Measurements from ENCODE around the gene TRABD2B.

The TRABD2B gene

GRCh38 chr1:47935856-47936255, 61.3 kb downstream of the TRABD2B start:
- Histone ChIP-seq H3K9me3 (ENCODE audit: control insufficient read depth in 2 of 2, low read length in 2 of 2) (no peaks in the 10 kb centered on the region), H3K27me3 (ENCODE audit: control insufficient read depth in 1 of 2, insufficient read depth in 2 of 2, low read length in 2 of 2) (peaks cover 0 to 4% of the 10 kb centered on the region in 2 donors), H3K4me1 (ENCODE audit: control insufficient read depth, insufficient read depth, low read length) (peaks cover 6% of the 10 kb centered on the region), H3K9ac (ENCODE audit: low read length in 2 of 2) (no peak overlapping the region), H3K36me3 (ENCODE audit: control insufficient read depth in 2 of 2, insufficient read depth in 2 of 2, low read length in 2 of 2) (no peaks in the 10 kb centered on the region), H3K27ac (ENCODE audit: low read length) (no peak overlapping the region), H3K4me3 (ENCODE audit: low read length in 2 of 2) (no peak overlapping the region)

DNA sequence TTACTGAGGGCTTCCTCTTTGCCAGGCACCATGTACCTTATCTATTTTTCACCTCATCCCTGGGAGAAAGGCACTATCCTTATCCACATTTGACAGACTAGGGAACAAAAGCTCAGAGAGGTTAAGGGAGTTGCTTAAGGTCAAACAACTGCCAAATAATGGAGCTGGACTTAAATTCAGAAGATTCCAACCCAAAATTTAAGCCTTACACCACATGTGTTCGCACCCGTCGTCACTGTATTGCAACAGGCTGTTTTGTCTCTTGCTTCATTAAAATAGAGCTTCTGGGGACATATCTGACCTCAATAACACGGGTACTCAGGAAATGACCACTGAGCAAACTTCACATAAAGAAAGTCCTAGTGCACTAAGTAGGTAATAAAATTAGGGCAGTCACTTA, 62.0 kb downstream of the TRABD2B start:
- H3K27ac ChIP-seq (ENCODE audit: low read length), result no peak overlapping the region
- H3K36me3 ChIP-seq (ENCODE audit: control insufficient read depth in 2 of 2, insufficient read depth in 2 of 2, low read length in 2 of 2), result no peaks in the 10 kb centered on the region
- no peaks in the 10 kb centered on the region for H3K27me3 ChIP-seq (ENCODE audit: control insufficient read depth in 1 of 2, insufficient read depth in 2 of 2, low read length in 2 of 2)
- no peak overlapping the region for H3K9ac ChIP-seq (ENCODE audit: low read length in 2 of 2)
- no peak overlapping the region for H3K4me3 ChIP-seq (ENCODE audit: low read length in 2 of 2)
- H3K9me3 ChIP-seq (ENCODE audit: control insufficient read depth in 2 of 2, low read length in 2 of 2), result no peaks in the 10 kb centered on the region
- peaks cover 6% of the 10 kb centered on the region for H3K4me1 ChIP-seq (ENCODE audit: control insufficient read depth, insufficient read depth, low read length)

GRCh38 chr1:47934243-47934805, 62.9 kb downstream of the TRABD2B start:
- Histone ChIP-seq H3K4me3 (ENCODE audit: low read length in 2 of 2) (no peak overlapping the region), H3K27me3 (ENCODE audit: control insufficient read depth in 1 of 2, insufficient read depth in 2 of 2, low read length in 2 of 2) (no peaks in the 10 kb centered on the region), H3K27ac (ENCODE audit: low read length) (no peak overlapping the region), H3K36me3 (ENCODE audit: control insufficient read depth in 2 of 2, insufficient read depth in 2 of 2, low read length in 2 of 2) (no peaks in the 10 kb centered on the region), H3K9me3 (ENCODE audit: control insufficient read depth in 2 of 2, low read length in 2 of 2) (no peaks in the 10 kb centered on the region), H3K4me1 (ENCODE audit: control insufficient read depth, insufficient read depth, low read length) (peaks cover 6% of the 10 kb centered on the region), H3K9ac (ENCODE audit: low read length in 2 of 2) (no peak overlapping the region)

DNA sequence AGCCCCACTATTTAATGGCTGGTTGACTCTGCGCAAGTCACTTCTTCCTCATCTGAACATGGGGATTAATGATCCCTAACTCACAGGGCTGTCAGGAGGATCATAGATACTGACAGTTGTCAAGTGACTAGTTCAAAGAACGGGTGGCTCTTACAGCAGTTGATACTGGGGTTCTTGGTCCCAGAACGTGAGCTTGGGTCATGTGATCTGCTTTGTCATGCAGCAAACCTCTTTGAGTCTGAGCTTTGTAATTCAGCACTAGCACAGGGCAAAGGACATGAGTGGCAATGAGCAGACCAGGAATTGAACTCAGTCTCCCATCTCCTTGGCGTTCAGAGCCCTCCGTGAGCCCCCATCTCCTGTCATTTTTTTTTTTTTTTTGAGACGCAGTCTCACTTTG, 64.4 kb downstream of the TRABD2B start:
- Histone ChIP-seq H3K36me3 (ENCODE audit: control insufficient read depth in 2 of 2, insufficient read depth in 2 of 2, low read length in 2 of 2) (no peaks in the 10 kb centered on the region), H3K4me1 (ENCODE audit: control insufficient read depth, insufficient read depth, low read length) (peaks cover 6% of the 10 kb centered on the region), H3K27ac (ENCODE audit: low read length) (no peak overlapping the region), H3K4me3 (ENCODE audit: low read length in 2 of 2) (no peak overlapping the region), H3K9ac (ENCODE audit: low read length in 2 of 2) (no peak overlapping the region), H3K27me3 (ENCODE audit: control insufficient read depth in 1 of 2, insufficient read depth in 2 of 2, low read length in 2 of 2) (no peaks in the 10 kb centered on the region), H3K9me3 (ENCODE audit: control insufficient read depth in 2 of 2, low read length in 2 of 2) (no peaks in the 10 kb centered on the region)

- no peak overlapping the region for H3K27ac ChIP-seq (ENCODE audit: low read length)
- H3K9ac ChIP-seq (ENCODE audit: low read length in 2 of 2), result no peak overlapping the region
- H3K36me3 ChIP-seq (ENCODE audit: control insufficient read depth in 2 of 2, insufficient read depth in 2 of 2, low read length in 2 of 2), result no peaks in the 10 kb centered on the region
- peaks cover 6% of the 10 kb centered on the region for H3K4me1 ChIP-seq (ENCODE audit: control insufficient read depth, insufficient read depth, low read length)
- no peak overlapping the region for H3K4me3 ChIP-seq (ENCODE audit: low read length in 2 of 2)
- H3K27me3 ChIP-seq (ENCODE audit: control insufficient read depth in 1 of 2, insufficient read depth in 2 of 2, low read length in 2 of 2), result no peaks in the 10 kb centered on the region
- H3K9me3 ChIP-seq (ENCODE audit: control insufficient read depth in 2 of 2, low read length in 2 of 2), result no peaks in the 10 kb centered on the region
Observed at GRCh38 chr1:47931395-47931794, 65.8 kb downstream of the TRABD2B start.

DNA sequence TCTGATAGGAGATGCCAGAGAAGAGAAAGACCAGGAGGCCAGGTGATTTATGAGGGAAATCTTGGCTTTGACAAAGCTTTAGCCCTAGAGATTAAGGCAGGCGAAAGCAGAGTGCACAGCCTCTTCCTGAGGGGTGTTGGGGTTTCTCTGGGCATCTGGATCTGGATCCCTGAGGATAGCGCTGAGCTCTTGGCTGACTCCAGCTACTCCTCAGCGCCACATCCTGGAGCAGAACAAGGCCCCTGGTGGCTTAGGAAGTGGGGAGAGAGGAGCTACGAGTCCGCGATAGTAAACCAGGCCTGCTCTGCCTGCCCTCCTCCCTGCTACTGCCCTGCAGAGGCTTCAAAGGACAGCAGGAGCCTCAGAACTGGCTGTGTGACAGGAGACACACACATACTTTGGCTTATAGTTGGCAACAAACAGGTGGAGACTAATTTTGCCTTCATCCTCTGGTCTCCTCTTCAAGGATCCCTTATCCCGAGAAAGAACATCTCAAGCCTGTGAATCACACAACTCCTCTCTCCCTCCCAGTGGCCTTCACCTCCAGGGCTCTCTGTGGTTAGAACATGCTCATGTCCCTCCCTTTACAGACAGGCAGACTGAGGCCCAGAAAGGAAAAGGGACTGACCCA, 66.9 kb downstream of the TRABD2B start:
- Histone ChIP-seq H3K4me3 (ENCODE audit: low read length in 2 of 2) (no peak overlapping the region), H3K9ac (ENCODE audit: low read length in 2 of 2) (no peak overlapping the region), H3K4me1 (ENCODE audit: control insufficient read depth, insufficient read depth, low read length) (peaks cover 6% of the 10 kb centered on the region), H3K36me3 (ENCODE audit: control insufficient read depth in 2 of 2, insufficient read depth in 2 of 2, low read length in 2 of 2) (no peaks in the 10 kb centered on the region), H3K27ac (ENCODE audit: low read length) (no peak overlapping the region), H3K27me3 (ENCODE audit: control insufficient read depth in 1 of 2, insufficient read depth in 2 of 2, low read length in 2 of 2) (no peaks in the 10 kb centered on the region), H3K9me3 (ENCODE audit: control insufficient read depth in 2 of 2, low read length in 2 of 2) (no peaks in the 10 kb centered on the region)

DNA sequence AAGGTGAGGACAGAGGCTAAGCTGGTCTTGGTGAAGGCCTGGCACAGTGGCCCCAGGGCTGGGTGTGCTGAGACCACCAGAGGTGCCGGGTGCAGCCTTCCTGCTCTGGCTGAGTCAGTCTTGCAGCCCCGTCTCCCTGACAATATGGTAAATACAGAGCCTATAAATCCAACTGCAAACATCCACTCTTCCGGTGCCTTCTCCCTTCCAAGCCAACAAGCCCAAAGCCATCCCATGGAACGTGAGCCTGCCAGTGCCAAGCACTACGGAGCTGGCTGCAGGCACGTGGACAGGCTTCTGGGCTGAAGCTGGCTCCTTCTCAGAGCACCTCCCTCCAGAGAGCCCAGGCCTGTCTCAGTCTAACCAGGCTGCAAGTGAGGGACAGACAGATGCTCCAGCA, 70.0 kb downstream of the TRABD2B start:
- Histone ChIP-seq H3K9me3 (ENCODE audit: control insufficient read depth in 2 of 2, low read length in 2 of 2) (no peaks in the 10 kb centered on the region), H3K36me3 (ENCODE audit: control insufficient read depth in 2 of 2, insufficient read depth in 2 of 2, low read length in 2 of 2) (no peaks in the 10 kb centered on the region), H3K9ac (ENCODE audit: low read length in 2 of 2) (no peak overlapping the region), H3K4me1 (ENCODE audit: control insufficient read depth, insufficient read depth, low read length) (no peaks in the 10 kb centered on the region), H3K4me3 (ENCODE audit: low read length in 2 of 2) (no peak overlapping the region), H3K27ac (ENCODE audit: low read length) (no peak overlapping the region), H3K27me3 (ENCODE audit: control insufficient read depth in 1 of 2, insufficient read depth in 2 of 2, low read length in 2 of 2) (no peaks in the 10 kb centered on the region)

DNA sequence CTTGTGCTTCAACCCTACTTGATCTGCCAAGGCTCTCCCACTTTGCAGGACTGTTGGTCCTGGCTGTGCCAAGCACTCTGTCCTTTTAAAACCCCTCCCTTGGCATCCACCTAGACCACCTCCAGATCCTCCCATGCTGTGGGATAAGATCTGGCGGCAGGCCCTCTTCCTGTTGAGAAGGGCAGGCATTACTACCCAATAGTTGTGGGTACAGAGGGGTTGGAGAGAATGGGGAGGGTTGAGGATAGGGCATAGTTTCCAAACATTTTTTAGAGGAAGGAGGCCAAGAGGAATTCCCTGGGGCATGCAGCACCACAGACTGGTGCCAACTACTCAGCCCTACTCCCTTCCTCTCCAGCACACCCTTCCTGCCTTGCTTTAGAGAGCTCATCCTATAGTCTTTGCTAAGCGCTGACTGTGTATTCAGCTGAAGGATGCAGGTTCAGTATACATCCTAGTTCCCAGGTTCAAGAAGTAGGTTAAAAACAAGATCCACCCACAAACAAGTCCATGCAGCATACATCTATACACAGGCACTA, 70.7 kb downstream of the TRABD2B start:
- no peaks in the 10 kb centered on the region for H3K36me3 ChIP-seq (ENCODE audit: control insufficient read depth in 2 of 2, insufficient read depth in 2 of 2, low read length in 2 of 2)
- no peaks in the 10 kb centered on the region for H3K4me1 ChIP-seq (ENCODE audit: control insufficient read depth, insufficient read depth, low read length)
- H3K4me3 ChIP-seq (ENCODE audit: low read length in 2 of 2), result no peak overlapping the region
- no peak overlapping the region for H3K9ac ChIP-seq (ENCODE audit: low read length in 2 of 2)
- no peak overlapping the region for H3K27ac ChIP-seq (ENCODE audit: low read length)
- H3K9me3 ChIP-seq (ENCODE audit: control insufficient read depth in 2 of 2, low read length in 2 of 2), result no peaks in the 10 kb centered on the region
- H3K27me3 ChIP-seq (ENCODE audit: control insufficient read depth in 1 of 2, insufficient read depth in 2 of 2, low read length in 2 of 2), result no peaks in the 10 kb centered on the region

GRCh38 chr1:47924270-47925048, 72.7 kb downstream of the TRABD2B start:
- H3K27me3 ChIP-seq (ENCODE audit: control insufficient read depth in 1 of 2, insufficient read depth in 2 of 2, low read length in 2 of 2), result no peaks in the 10 kb centered on the region
- H3K9me3 ChIP-seq (ENCODE audit: control insufficient read depth in 2 of 2, low read length in 2 of 2), result no peaks in the 10 kb centered on the region
- H3K4me3 ChIP-seq (ENCODE audit: low read length in 2 of 2), result no peak overlapping the region
- no peak overlapping the region for H3K27ac ChIP-seq (ENCODE audit: low read length)
- no peaks in the 10 kb centered on the region for H3K4me1 ChIP-seq (ENCODE audit: control insufficient read depth, insufficient read depth, low read length)
- H3K9ac ChIP-seq (ENCODE audit: low read length in 2 of 2), result no peak overlapping the region
- H3K36me3 ChIP-seq (ENCODE audit: control insufficient read depth in 2 of 2, insufficient read depth in 2 of 2, low read length in 2 of 2), result no peaks in the 10 kb centered on the region

DNA sequence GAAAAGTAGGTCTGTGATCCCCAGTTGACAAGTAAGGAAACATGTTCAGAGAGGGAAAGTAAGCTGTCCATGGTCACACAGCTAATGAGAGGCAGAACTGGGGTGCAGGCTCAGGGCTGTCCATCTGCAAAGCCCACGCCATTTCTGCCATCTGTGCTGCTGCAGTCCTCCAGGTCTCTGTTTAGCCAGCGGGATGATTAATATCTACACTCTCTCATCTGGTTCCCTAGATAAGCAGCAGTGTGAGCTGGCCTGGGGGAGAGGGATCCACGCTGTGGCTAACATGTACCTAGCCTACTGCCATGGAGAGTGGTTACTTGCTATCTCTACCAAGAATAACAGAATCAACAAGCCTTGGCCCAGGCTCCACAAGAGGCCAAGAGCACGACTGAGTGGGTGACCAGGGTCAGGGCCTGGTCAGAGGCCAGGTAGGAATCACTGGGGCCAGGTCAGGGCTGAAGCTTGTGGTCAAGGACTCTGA, 75.2 kb downstream of the TRABD2B start:
- Histone ChIP-seq H3K4me1 (ENCODE audit: control insufficient read depth, insufficient read depth, low read length) (peaks cover 2% of the 10 kb centered on the region), H3K9me3 (ENCODE audit: control insufficient read depth in 2 of 2, low read length in 2 of 2) (no peaks in the 10 kb centered on the region), H3K4me3 (ENCODE audit: low read length in 2 of 2) (no peak overlapping the region), H3K27ac (ENCODE audit: low read length) (no peak overlapping the region), H3K9ac (ENCODE audit: low read length in 2 of 2) (no peak overlapping the region), H3K36me3 (ENCODE audit: control insufficient read depth in 2 of 2, insufficient read depth in 2 of 2, low read length in 2 of 2) (no peaks in the 10 kb centered on the region), H3K27me3 (ENCODE audit: control insufficient read depth in 1 of 2, insufficient read depth in 2 of 2, low read length in 2 of 2) (no peaks in the 10 kb centered on the region)
